Measurements from ENCODE around the gene TMEM150A.
"Not testable (repeated sequence)": the region's sequence is repeated elsewhere in the genome, so short reads cannot be mapped to it uniquely, and the experiment has no call there.

TMEM150A gene

GRCh38 chr2:85635011-85635410, 32.5 kb upstream of the TMEM150A start:
- Mint-ChIP-seq H3K36me3 (ENCODE audit: low read depth) (peaks cover 75% of the 10 kb centered on the region), H3K4me3 (no peak overlapping the region), H3K27me3 (ENCODE audit: low read depth, poor library complexity) (peaks cover 2% of the 10 kb centered on the region), H3K27ac (no peak overlapping the region), H3K9me3 (no peaks in the 10 kb centered on the region), H3K4me1 (no peaks in the 10 kb centered on the region)
- no peak for DNase-seq
- TF ChIP-seq CTCF (IDR thresholded peaks at IDR 0.05): no peak

- TF ChIP-seq CTCF (IDR thresholded peaks at IDR 0.05): no peak
- DNase-seq: no peak
- no peaks in the 10 kb centered on the region for H3K4me1 Mint-ChIP-seq
- H3K9me3 Mint-ChIP-seq: no peaks in the 10 kb centered on the region
- H3K27me3 Mint-ChIP-seq (ENCODE audit: low read depth, poor library complexity): no peaks in the 10 kb centered on the region
- H3K4me3 Mint-ChIP-seq: no peak overlapping the region
- H3K36me3 Mint-ChIP-seq (ENCODE audit: low read depth): peaks cover 75% of the 10 kb centered on the region
- no peak overlapping the region for H3K27ac Mint-ChIP-seq
These were observed 28.8 kb upstream of the TMEM150A start for GRCh38 chr2:85631316-85631715.

GRCh38 chr2:85628658-85629057, 26.2 kb upstream of the TMEM150A start:
- Mint-ChIP-seq H3K27me3 (ENCODE audit: low read depth, poor library complexity) (no peaks in the 10 kb centered on the region), H3K4me1 (no peaks in the 10 kb centered on the region), H3K27ac (no peak overlapping the region), H3K9me3 (no peaks in the 10 kb centered on the region), H3K36me3 (ENCODE audit: low read depth) (peaks cover 79% of the 10 kb centered on the region), H3K4me3 (no peak overlapping the region)
- no peak for TF ChIP-seq CTCF (IDR thresholded peaks at IDR 0.05)
- no peak for DNase-seq

- H3K9me3 Mint-ChIP-seq: no peaks in the 10 kb centered on the region
- no peaks in the 10 kb centered on the region for H3K4me1 Mint-ChIP-seq
- no peak overlapping the region for H3K27ac Mint-ChIP-seq
- DNase-seq: no peak
- no peak for TF ChIP-seq CTCF (IDR thresholded peaks at IDR 0.05)
- no peak overlapping the region for H3K4me3 Mint-ChIP-seq
- no peaks in the 10 kb centered on the region for H3K27me3 Mint-ChIP-seq (ENCODE audit: low read depth, poor library complexity)
- peaks cover 61% of the 10 kb centered on the region for H3K36me3 Mint-ChIP-seq (ENCODE audit: low read depth)
These were observed 21.5 kb upstream of the TMEM150A start for GRCh38 chr2:85623991-85624390.

GRCh38 chr2:85621338-85621737, 18.8 kb upstream of the TMEM150A start:
- H3K9me3 Mint-ChIP-seq: no peaks in the 10 kb centered on the region
- no peak for TF ChIP-seq CTCF (IDR thresholded peaks at IDR 0.05)
- peaks cover 8% of the 10 kb centered on the region for H3K4me1 Mint-ChIP-seq
- H3K27ac Mint-ChIP-seq: no peak overlapping the region
- DNase-seq: no peak
- no peak overlapping the region for H3K4me3 Mint-ChIP-seq
- peaks cover 47% of the 10 kb centered on the region for H3K36me3 Mint-ChIP-seq (ENCODE audit: low read depth)
- no peaks in the 10 kb centered on the region for H3K27me3 Mint-ChIP-seq (ENCODE audit: low read depth, poor library complexity)

GRCh38 chr2:85619617-85620016, 17.1 kb upstream of the TMEM150A start:
- peaks cover 8% of the 10 kb centered on the region for H3K4me1 Mint-ChIP-seq
- TF ChIP-seq CTCF (IDR thresholded peaks at IDR 0.05): no peak
- no peak overlapping the region for H3K27ac Mint-ChIP-seq
- no peak overlapping the region for H3K4me3 Mint-ChIP-seq
- H3K9me3 Mint-ChIP-seq: no peaks in the 10 kb centered on the region
- DNase-seq: no peak
- H3K27me3 Mint-ChIP-seq (ENCODE audit: low read depth, poor library complexity): no peaks in the 10 kb centered on the region
- H3K36me3 Mint-ChIP-seq (ENCODE audit: low read depth): peaks cover 32% of the 10 kb centered on the region

- Mint-ChIP-seq H3K36me3 (ENCODE audit: low read depth) (peaks cover 15% of the 10 kb centered on the region), H3K4me3 (peak overlapping the region; percentile 93)
- not testable (repeated sequence) for H3K27ac Mint-ChIP-seq; DNase-seq; H3K4me1 Mint-ChIP-seq; H3K27me3 Mint-ChIP-seq (ENCODE audit: low read depth, poor library complexity); H3K9me3 Mint-ChIP-seq
These were observed 15.2 kb upstream of the TMEM150A start for GRCh38 chr2:85617723-85618122.

All from nephron progenitor cell (in vitro differentiated cells).